ENCODE measurements around the gene TOLLIP.

The TOLLIP gene

GRCh38 chr11:1259561-1259960, 49.9 kb downstream of the TOLLIP start:
- no peaks in the 10 kb centered on the region for H3K36me3 ChIP-seq (ENCODE audit: control insufficient read depth, low read length)
- peaks cover 11% of the 10 kb centered on the region for H3K4me1 ChIP-seq (ENCODE audit: control insufficient read depth, low read length)
- H3K27me3 ChIP-seq (ENCODE audit: control insufficient read depth, low read length) = no peaks in the 10 kb centered on the region
- no peak overlapping the region for H3K4me3 ChIP-seq (ENCODE audit: low read length)
- H3K9me2 ChIP-seq (replicated peaks; ENCODE audit: control insufficient read depth, low read length) = no peaks in the 10 kb centered on the region
- H3K27ac ChIP-seq (ENCODE audit: low read depth, low read length) = no peak overlapping the region
- H3K4me2 ChIP-seq (ENCODE audit: low read length) = no peak overlapping the region
- no peaks in the 10 kb centered on the region for H3K9me3 ChIP-seq (ENCODE audit: control insufficient read depth, insufficient read depth, low read length)
- H3K79me2 ChIP-seq (ENCODE audit: control insufficient read depth, low read length) = no peaks in the 10 kb centered on the region
- TF ChIP-seq EZH2phosphoT487 (IDR thresholded peaks at IDR 0.05; ENCODE audit: borderline replicate concordance, low read length) = no peak
- TF ChIP-seq CTCF (IDR thresholded peaks at IDR 0.05; ENCODE audit: low read depth, low read length, poor library complexity, severe bottlenecking) = no peak
- no peaks in the 10 kb centered on the region for H3F3A ChIP-seq (ENCODE audit: control insufficient read depth, insufficient read depth)
- H4K20me1 ChIP-seq (ENCODE audit: control insufficient read depth, insufficient read depth, low read depth, low read length) = no peaks in the 10 kb centered on the region

- no peaks in the 10 kb centered on the region for H3K27me3 ChIP-seq (ENCODE audit: control insufficient read depth, low read length)
- no peaks in the 10 kb centered on the region for H3K9me3 ChIP-seq (ENCODE audit: control insufficient read depth, insufficient read depth, low read length)
Measured at GRCh38 chr11:1259076-1259461, 50.4 kb downstream of the TOLLIP start.

GRCh38 chr11:1258401-1259075, 50.9 kb downstream of the TOLLIP start:
- no peaks in the 10 kb centered on the region for H3K9me3 ChIP-seq (ENCODE audit: control insufficient read depth, insufficient read depth, low read length)
- no peak for TF ChIP-seq EZH2phosphoT487 (IDR thresholded peaks at IDR 0.05; ENCODE audit: borderline replicate concordance, low read length)
- TF ChIP-seq CTCF (IDR thresholded peaks at IDR 0.05; ENCODE audit: low read depth, low read length, poor library complexity, severe bottlenecking) = no peak

More at GRCh38 chr11:1259076-1259461, 50.4 kb downstream of the TOLLIP start:
- Histone ChIP-seq H3K9me2 (replicated peaks; ENCODE audit: control insufficient read depth, low read length) (no peaks in the 10 kb centered on the region), H3K27ac (ENCODE audit: low read depth, low read length) (no peak overlapping the region), H4K20me1 (ENCODE audit: control insufficient read depth, insufficient read depth, low read depth, low read length) (no peaks in the 10 kb centered on the region), H3K36me3 (ENCODE audit: control insufficient read depth, low read length) (no peaks in the 10 kb centered on the region), H3F3A (ENCODE audit: control insufficient read depth, insufficient read depth) (no peaks in the 10 kb centered on the region), H3K4me1 (ENCODE audit: control insufficient read depth, low read length) (peaks cover 11% of the 10 kb centered on the region), H3K79me2 (ENCODE audit: control insufficient read depth, low read length) (no peaks in the 10 kb centered on the region), H3K4me2 (ENCODE audit: low read length) (no peak overlapping the region), H3K4me3 (ENCODE audit: low read length) (no peak overlapping the region)
- TF ChIP-seq EZH2phosphoT487 (IDR thresholded peaks at IDR 0.05; ENCODE audit: borderline replicate concordance, low read length) (no peak), CTCF (IDR thresholded peaks at IDR 0.05; ENCODE audit: low read depth, low read length, poor library complexity, severe bottlenecking) (no peak)

More at GRCh38 chr11:1258401-1259075, 50.9 kb downstream of the TOLLIP start:
- Histone ChIP-seq H3K36me3 (ENCODE audit: control insufficient read depth, low read length) (no peaks in the 10 kb centered on the region), H3K27me3 (ENCODE audit: control insufficient read depth, low read length) (no peaks in the 10 kb centered on the region), H3K4me1 (ENCODE audit: control insufficient read depth, low read length) (peaks cover 11% of the 10 kb centered on the region), H3K27ac (ENCODE audit: low read depth, low read length) (no peak overlapping the region), H3K4me2 (ENCODE audit: low read length) (no peak overlapping the region), H3K79me2 (ENCODE audit: control insufficient read depth, low read length) (no peaks in the 10 kb centered on the region), H3F3A (ENCODE audit: control insufficient read depth, insufficient read depth) (no peaks in the 10 kb centered on the region), H4K20me1 (ENCODE audit: control insufficient read depth, insufficient read depth, low read depth, low read length) (no peaks in the 10 kb centered on the region), H3K4me3 (ENCODE audit: low read length) (no peak overlapping the region), H3K9me2 (replicated peaks; ENCODE audit: control insufficient read depth, low read length) (no peaks in the 10 kb centered on the region)

Measured in DOHH2 (cell line).